HepG2 (cell line): Measurements from ENCODE around the gene ZNF804A. TPM values are rescaled to one million over a fixed set of nuclear protein-coding genes. Genes with fewer than 3 reads are reported as not detected.

Experiments used
- ATAC-seq: fragments of 200-7000 bp; cut with Tn5 transposase; 3 replicates; pipeline ENCODE4 v1.9.1; 2020; ENCODE audit warnings: mild to moderate bottlenecking, moderate library complexity
- BruUV-seq: library from RNA; stranded (reverse); fragments of 400-500 nt; replicated peaks from 2 replicates; lab custom pipeline; 2021; lab: Mats Ljungman, UMichigan
- CTCF ChIA-PET: fragments of 300-600 bp; formaldehyde crosslinking; extraction: SDS; loops from one replicate; lab custom pipeline; 2021; ENCODE audit warnings: low total read pairs, inconsistent platforms, low intra/inter-chr PET ratio; lab: Yijun Ruan, JAX
- POLR2A ChIA-PET: fragments of 350-600 bp; sonication (Branson Sonifier 250); formaldehyde crosslinking; loops from one replicate; lab custom pipeline; 2020; ENCODE audit warnings: antibody characterized with exemption, inconsistent platforms; lab: Yijun Ruan, JAX
- DNase-seq: peaks from one replicate; pipeline ENCODE4 v3.0.0-alpha.2; 2015; ENCODE audit warnings: low spot score
- FAIRE-seq: peaks from 3 replicates; lab custom pipeline; 2011; peaks lifted over from hg19 to GRCh38; lab: Jason Lieb, UNC
- H2AFZ ChIP-seq: one replicate; pipeline ENCODE4 v1.6.1; 2011; ENCODE audit warnings: low read length, inconsistent platforms
- H3K27ac ChIP-seq: fragments of 300-600 bp; 3 replicates; pipeline ENCODE4 v1.8.0; 2011; ENCODE audit warnings: mixed run types, mild to moderate bottlenecking, mixed read lengths, low read length, inconsistent platforms; ENCODE audit not compliant: insufficient read depth; ENCODE audit errors: extremely low read length
- H3K27me3 ChIP-seq, 2 experiments: fragments of 200-600 bp in 1 of 2; 2 replicates in 1 of 2; 3 replicates in 1 of 2; pipeline versions ENCODE4 v1.6.0 to v1.8.0; 2011; ENCODE audit warnings: low read length in 2 of 2, mild to moderate bottlenecking in 2 of 2, moderate library complexity in 2 of 2, inconsistent platforms in 1 of 2; ENCODE audit not compliant: insufficient read depth in 2 of 2, control insufficient read depth in 1 of 2
- H3K36me3 ChIP-seq, 2 experiments: fragments of 200-600 bp in 1 of 2; replicated peaks in 1 of 2; 2 replicates in 1 of 2; 3 replicates in 1 of 2; pipeline versions ENCODE4 v1.5.1 to v1.8.0; 2011; ENCODE audit warnings: low read length in 2 of 2, inconsistent platforms in 1 of 2; ENCODE audit not compliant: insufficient read depth in 2 of 2, control insufficient read depth in 1 of 2
- H3K4me1 ChIP-seq: 2 replicates; pipeline ENCODE4 v1.5.1; 2012; ENCODE audit warnings: low read length, inconsistent platforms; ENCODE audit not compliant: insufficient read depth
- H3K4me2 ChIP-seq: 2 replicates; pipeline ENCODE4 v1.6.0; 2011; ENCODE audit warnings: low read depth, low read length, inconsistent platforms
- H3K4me3 ChIP-seq, 3 experiments: fragments of 200-600 bp in 1 of 3; sonication (generic), shearing (Covaris generic) in 1 of 3; replicated peaks in 1 of 3; 2 replicates each; pipeline ENCODE4 v1.5.1; 2011 to 2016; ENCODE audit warnings: low read length in 3 of 3, inconsistent platforms in 2 of 3, low read depth in 2 of 3, mild to moderate bottlenecking in 2 of 3, control low read depth in 1 of 3, mixed read lengths in 1 of 3; ENCODE audit not compliant: insufficient read depth in 1 of 3
- H3K79me2 ChIP-seq: one replicate; pipeline ENCODE4 v1.6.1; 2011; ENCODE audit warnings: low read length, inconsistent platforms; ENCODE audit not compliant: insufficient read depth
- H3K9ac ChIP-seq: 2 replicates; pipeline ENCODE4 v1.6.0; 2011; ENCODE audit warnings: mild to moderate bottlenecking, low read depth, low read length, inconsistent platforms; ENCODE audit not compliant: insufficient read depth
- H3K9me3 ChIP-seq: 2 replicates; pipeline ENCODE4 v1.5.1; 2012; ENCODE audit warnings: mild to moderate bottlenecking, low read length
- H4K20me1 ChIP-seq: 2 replicates; pipeline ENCODE4 v1.6.0; 2011; ENCODE audit warnings: inconsistent platforms, mild to moderate bottlenecking, low read length, moderate library complexity; ENCODE audit not compliant: insufficient read depth
- KLF11 ChIP-seq: IDR thresholded peaks from 2 replicates; pipeline ENCODE4 v1.6.1; 2016; ENCODE audit warnings: missing compliant biosample characterization
- MXD4 ChIP-seq: IDR thresholded peaks from 2 replicates; pipeline ENCODE4 v1.6.1; 2016; ENCODE audit warnings: mild to moderate bottlenecking, missing biosample characterization, missing genetic modification reagents
- NCOA2 ChIP-seq: sonication (generic); formaldehyde crosslinking; IDR thresholded peaks from 2 replicates; pipeline ENCODE4 v1.8.0; 2022; ENCODE audit warnings: inconsistent platforms
- PHB2 ChIP-seq: fragments of 450-650 bp; IDR thresholded peaks from 2 replicates; pipeline ENCODE4 v1.6.1; 2018; ENCODE audit not compliant: partially characterized antibody
- SMAD3 ChIP-seq: sonication (generic); formaldehyde crosslinking; IDR thresholded peaks from 2 replicates; pipeline ENCODE4 v1.4.0; 2020; ENCODE audit warnings: missing genetic modification reagents
- SSRP1 ChIP-seq: IDR thresholded peaks from 2 replicates; pipeline ENCODE4 v1.6.1; 2016; ENCODE audit warnings: control low read depth
- ZNF234 ChIP-seq: sonication (generic); formaldehyde crosslinking; conservative IDR thresholded peaks from 2 replicates; pipeline ENCODE4 v1.5.1; 2020; ENCODE audit warnings: mild to moderate bottlenecking, missing genetic modification reagents
- ZNF317 ChIP-seq: sonication (generic); formaldehyde crosslinking; IDR thresholded peaks from 2 replicates; pipeline ENCODE4 v1.5.0; 2020; ENCODE audit warnings: mild to moderate bottlenecking, missing genetic modification reagents
- ZNF441 ChIP-seq: sonication (generic); formaldehyde crosslinking; IDR thresholded peaks from 2 replicates; pipeline ENCODE4 v1.7.0; 2021; ENCODE audit warnings: missing genetic modification reagents, borderline replicate concordance
- ZNF510 ChIP-seq: sonication (generic); formaldehyde crosslinking; IDR thresholded peaks from 2 replicates; pipeline ENCODE4 v1.4.0; 2020; ENCODE audit warnings: low read depth, mild to moderate bottlenecking, missing genetic modification reagents
- ZNF660 ChIP-seq: sonication (generic); formaldehyde crosslinking; IDR thresholded peaks from 2 replicates; pipeline ENCODE4 v1.5.1; 2020; ENCODE audit warnings: mild to moderate bottlenecking, low read depth, missing genetic modification reagents, borderline replicate concordance
- ZNF746 ChIP-seq: sonication (generic); formaldehyde crosslinking; IDR thresholded peaks from 2 replicates; pipeline ENCODE4 v1.8.0; 2022; ENCODE audit warnings: mild to moderate bottlenecking, missing genetic modification reagents
- ZNF776 ChIP-seq: sonication (generic); formaldehyde crosslinking; IDR thresholded peaks from 2 replicates; pipeline ENCODE4 v1.4.0; 2020; ENCODE audit warnings: mild to moderate bottlenecking, missing genetic modification reagents
- ZNF891 ChIP-seq: sonication (generic); formaldehyde crosslinking; IDR thresholded peaks from 2 replicates; pipeline ENCODE4 v1.5.0; 2020; ENCODE audit warnings: mild to moderate bottlenecking, missing genetic modification reagents
- ZSCAN20 ChIP-seq: sonication (generic); formaldehyde crosslinking; IDR thresholded peaks from 2 replicates; pipeline ENCODE4 v1.4.0; 2020; ENCODE audit warnings: missing genetic modification reagents, mild to moderate bottlenecking, borderline replicate concordance
- ZSCAN9 ChIP-seq: IDR thresholded peaks from 2 replicates; pipeline ENCODE4 v1.6.1; 2016; ENCODE audit warnings: borderline replicate concordance
- WGBS: methylation state at CpG from one replicate; pipeline ENCODE4 v1.1.6; 2017; ENCODE audit warnings: low lambda C conversion rate; 5-methylcytosine and 5-hydroxymethylcytosine counted together
- in situ Hi-C: cut with HindIII; loops from 2 replicates; pipeline ENCODE4 v1.10.0; 2017; ENCODE audit warnings: low pct_unique_long_range_greater_than_20kb; ENCODE audit not compliant: extremely low pct_ligation_motif_present
- intact Hi-C: fragments of 100-400 bp; cut with micrococcal nuclease; formaldehyde crosslinking; loops from one replicate; pipeline ENCODE4 v1.10.0; 2022; ENCODE audit not compliant: unreplicated experiment
- polyA plus RNA-seq, 8 experiments: library from polyadenylated mRNA; depleted of rRNA in 3 of 8; stranded (reverse) in 7 of 8; unstranded in 1 of 8; fragments of >200 nt; fragmentation: Illumina TruSeq in 4 of 8; extraction: Trizol in 4 of 8; gene quantifications; 2 replicates each; pipeline versions ENCODE4 v1.2.1 to v1.2.3, GENCODE V29; 2011 to 2016; ENCODE audit warnings: low read depth in 4 of 8, missing spikeins in 1 of 8, mixed read lengths in 1 of 8; ENCODE audit not compliant: insufficient read depth in 1 of 8
- total RNA-seq, 5 experiments: library from RNA; depleted of rRNA; stranded (reverse); fragments of >200 nt; fragmentation: Illumina TruSeq; extraction: Trizol; gene quantifications; 2 replicates each; pipeline ENCODE4 v1.2.3, GENCODE V29; 2016; ENCODE audit warnings: low read depth in 1 of 5
- TF ChIP-seq, protein P1 (sequence below): sonication (generic); formaldehyde crosslinking; IDR thresholded peaks from 2 replicates; pipeline ENCODE4 v1.4.0; 2020; ENCODE audit warnings: mild to moderate bottlenecking, missing genetic modification reagents
- TF ChIP-seq, protein P2 (sequence below): sonication (generic); formaldehyde crosslinking; conservative IDR thresholded peaks from 2 replicates; pipeline ENCODE4 v1.8.1; 2023; ENCODE audit warnings: missing genetic modification reagents
- TF ChIP-seq, protein P3 (sequence below): sonication (generic); formaldehyde crosslinking; IDR thresholded peaks from 2 replicates; pipeline ENCODE4 v1.8.0; 2022; ENCODE audit warnings: missing genetic modification reagents, mild to moderate bottlenecking, borderline replicate concordance
- TF ChIP-seq, protein P4 (sequence below): sonication (generic); formaldehyde crosslinking; conservative IDR thresholded peaks from 2 replicates; pipeline ENCODE4 v1.8.0; 2022; ENCODE audit warnings: low read depth, missing genetic modification reagents

Gene ZNF804A
- total and polyA plus RNA-seq, 2 of the 13 experiments (the other 11 are each of a cell fraction or from before 2014, with no cell fraction given): 0.07 to 0.09 TPM

DNA sequence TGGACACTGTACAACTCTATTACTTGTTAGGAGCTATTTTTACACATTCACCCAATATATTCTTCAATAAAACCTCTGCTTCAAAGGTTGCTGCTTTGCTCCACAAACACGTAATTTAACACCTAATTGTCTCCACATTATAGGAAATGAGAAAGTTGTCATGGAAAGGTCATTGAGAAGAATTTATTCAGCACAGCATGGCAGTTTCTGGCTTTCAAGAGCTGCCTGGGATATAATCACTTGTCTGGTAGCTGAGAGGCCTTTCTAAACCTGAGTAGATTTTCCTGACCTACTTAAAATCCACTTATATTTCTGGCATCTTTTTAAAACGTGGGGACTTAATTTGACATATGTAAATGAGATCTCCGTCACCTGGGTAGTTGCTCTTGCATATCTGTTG, 216.1 kb downstream of the ZNF804A start (continued):
- no peak for TF ChIP-seq ZNF746

DNA sequence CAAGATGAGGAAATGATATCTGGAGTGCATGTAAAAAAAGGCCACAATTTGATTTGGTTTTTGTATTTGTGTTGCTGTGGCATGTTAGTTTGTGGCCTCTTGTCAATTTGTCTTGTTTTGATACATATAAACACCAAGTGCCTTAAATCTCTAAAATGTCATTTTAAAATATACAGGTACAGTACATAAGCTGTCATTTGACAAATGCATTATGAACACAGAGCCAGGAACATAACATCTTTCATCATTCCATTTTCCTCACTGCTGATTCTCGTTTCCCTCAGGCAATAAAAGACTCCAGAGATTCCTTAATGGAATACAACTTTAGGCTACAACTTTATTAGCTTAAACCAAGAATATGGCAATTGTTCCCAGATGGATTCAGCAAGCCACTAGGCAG, 217.5 kb downstream of the ZNF804A start:
- BruUV-seq: no TSS peak
- no peaks in the 10 kb centered on the region; the same call in 1 of the 2 replicates for H3K9me3 ChIP-seq
- H3K9ac ChIP-seq: no peak overlapping the region
- no peaks in the 10 kb centered on the region for H3K27me3 ChIP-seq
- ATAC-seq: no peak
- POLR2A ChIA-PET: no interaction called here
- TF ChIP-seq PHB2: no peak
- no peak for TF ChIP-seq SMAD3
- no peak for TF ChIP-seq ZNF510 (CRISPR knock-in tag)
- TF ChIP-seq ZNF441 (CRISPR knock-in tag): no peak
- no peak for TF ChIP-seq ZSCAN20 (CRISPR knock-in tag)
- TF ChIP-seq, protein P1, sequence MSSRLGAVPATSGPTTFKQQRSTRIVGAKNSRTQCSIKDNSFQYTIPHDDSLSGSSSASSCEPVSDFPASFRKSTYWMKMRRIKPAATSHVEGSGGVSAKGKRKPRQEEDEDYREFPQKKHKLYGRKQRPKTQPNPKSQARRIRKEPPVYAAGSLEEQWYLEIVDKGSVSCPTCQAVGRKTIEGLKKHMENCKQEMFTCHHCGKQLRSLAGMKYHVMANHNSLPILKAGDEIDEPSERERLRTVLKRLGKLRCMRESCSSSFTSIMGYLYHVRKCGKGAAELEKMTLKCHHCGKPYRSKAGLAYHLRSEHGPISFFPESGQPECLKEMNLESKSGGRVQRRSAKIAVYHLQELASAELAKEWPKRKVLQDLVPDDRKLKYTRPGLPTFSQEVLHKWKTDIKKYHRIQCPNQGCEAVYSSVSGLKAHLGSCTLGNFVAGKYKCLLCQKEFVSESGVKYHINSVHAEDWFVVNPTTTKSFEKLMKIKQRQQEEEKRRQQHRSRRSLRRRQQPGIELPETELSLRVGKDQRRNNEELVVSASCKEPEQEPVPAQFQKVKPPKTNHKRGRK (CRISPR knock-in tag): no peak
- TF ChIP-seq ZNF776: no peak
- no peak for TF ChIP-seq ZNF317 (CRISPR knock-in tag)
- TF ChIP-seq ZNF660: no peak
- no peak for TF ChIP-seq MXD4 (CRISPR knock-in tag)
- TF ChIP-seq ZNF234 (CRISPR knock-in tag): no peak
- TF ChIP-seq, protein P2, sequence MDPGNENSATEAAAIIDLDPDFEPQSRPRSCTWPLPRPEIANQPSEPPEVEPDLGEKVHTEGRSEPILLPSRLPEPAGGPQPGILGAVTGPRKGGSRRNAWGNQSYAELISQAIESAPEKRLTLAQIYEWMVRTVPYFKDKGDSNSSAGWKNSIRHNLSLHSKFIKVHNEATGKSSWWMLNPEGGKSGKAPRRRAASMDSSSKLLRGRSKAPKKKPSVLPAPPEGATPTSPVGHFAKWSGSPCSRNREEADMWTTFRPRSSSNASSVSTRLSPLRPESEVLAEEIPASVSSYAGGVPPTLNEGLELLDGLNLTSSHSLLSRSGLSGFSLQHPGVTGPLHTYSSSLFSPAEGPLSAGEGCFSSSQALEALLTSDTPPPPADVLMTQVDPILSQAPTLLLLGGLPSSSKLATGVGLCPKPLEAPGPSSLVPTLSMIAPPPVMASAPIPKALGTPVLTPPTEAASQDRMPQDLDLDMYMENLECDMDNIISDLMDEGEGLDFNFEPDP: no peak
- TF ChIP-seq ZSCAN9 (CRISPR knock-in tag): no peak
- TF ChIP-seq NCOA2 (CRISPR knock-in tag): no peak
- TF ChIP-seq KLF11 (CRISPR knock-in tag): no peak
- TF ChIP-seq ZNF891 (CRISPR knock-in tag): no peak
- TF ChIP-seq, protein P3, sequence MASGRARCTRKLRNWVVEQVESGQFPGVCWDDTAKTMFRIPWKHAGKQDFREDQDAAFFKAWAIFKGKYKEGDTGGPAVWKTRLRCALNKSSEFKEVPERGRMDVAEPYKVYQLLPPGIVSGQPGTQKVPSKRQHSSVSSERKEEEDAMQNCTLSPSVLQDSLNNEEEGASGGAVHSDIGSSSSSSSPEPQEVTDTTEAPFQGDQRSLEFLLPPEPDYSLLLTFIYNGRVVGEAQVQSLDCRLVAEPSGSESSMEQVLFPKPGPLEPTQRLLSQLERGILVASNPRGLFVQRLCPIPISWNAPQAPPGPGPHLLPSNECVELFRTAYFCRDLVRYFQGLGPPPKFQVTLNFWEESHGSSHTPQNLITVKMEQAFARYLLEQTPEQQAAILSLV: no peak
- TF ChIP-seq, protein P4, sequence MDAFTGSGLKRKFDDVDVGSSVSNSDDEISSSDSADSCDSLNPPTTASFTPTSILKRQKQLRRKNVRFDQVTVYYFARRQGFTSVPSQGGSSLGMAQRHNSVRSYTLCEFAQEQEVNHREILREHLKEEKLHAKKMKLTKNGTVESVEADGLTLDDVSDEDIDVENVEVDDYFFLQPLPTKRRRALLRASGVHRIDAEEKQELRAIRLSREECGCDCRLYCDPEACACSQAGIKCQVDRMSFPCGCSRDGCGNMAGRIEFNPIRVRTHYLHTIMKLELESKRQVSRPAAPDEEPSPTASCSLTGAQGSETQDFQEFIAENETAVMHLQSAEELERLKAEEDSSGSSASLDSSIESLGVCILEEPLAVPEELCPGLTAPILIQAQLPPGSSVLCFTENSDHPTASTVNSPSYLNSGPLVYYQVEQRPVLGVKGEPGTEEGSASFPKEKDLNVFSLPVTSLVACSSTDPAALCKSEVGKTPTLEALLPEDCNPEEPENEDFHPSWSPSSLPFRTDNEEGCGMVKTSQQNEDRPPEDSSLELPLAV (CRISPR knock-in tag): no peak
- no peak for TF ChIP-seq SSRP1
- no peaks in the 10 kb centered on the region for H3K79me2 ChIP-seq
- no peak overlapping the region for H2AFZ ChIP-seq
- no peaks in the 10 kb centered on the region for H4K20me1 ChIP-seq
- 0% methylated on average over 1 of the region's 1 CpG for WGBS
- H3K4me1 ChIP-seq: no peaks in the 10 kb centered on the region
- no peaks in the 10 kb centered on the region for H3K36me3 ChIP-seq
- no peak overlapping the region for H3K27ac ChIP-seq
- H3K4me3 ChIP-seq: no peak overlapping the region
- no peak for FAIRE-seq
- intact Hi-C loops (no loop called here), in situ Hi-C loops (no loop called here)
- H3K4me2 ChIP-seq: no peak overlapping the region
- no peak for DNase-seq
- CTCF ChIA-PET: no interaction called here
